Activated CD4-positive, CD25-positive, alpha-beta regulatory T cell (primary cell): ENCODE results near the gene LUM.
"Not testable (repeated sequence)": the region's sequence is repeated elsewhere in the genome, so short reads cannot be mapped to it uniquely, and the experiment has no call there.

Source experiments
- DNase-seq, 4 experiments: peaks; one replicate each; lab custom pipeline; 2025; lab: John Stamatoyannopoulos, UW

Gene LUM

DNA sequence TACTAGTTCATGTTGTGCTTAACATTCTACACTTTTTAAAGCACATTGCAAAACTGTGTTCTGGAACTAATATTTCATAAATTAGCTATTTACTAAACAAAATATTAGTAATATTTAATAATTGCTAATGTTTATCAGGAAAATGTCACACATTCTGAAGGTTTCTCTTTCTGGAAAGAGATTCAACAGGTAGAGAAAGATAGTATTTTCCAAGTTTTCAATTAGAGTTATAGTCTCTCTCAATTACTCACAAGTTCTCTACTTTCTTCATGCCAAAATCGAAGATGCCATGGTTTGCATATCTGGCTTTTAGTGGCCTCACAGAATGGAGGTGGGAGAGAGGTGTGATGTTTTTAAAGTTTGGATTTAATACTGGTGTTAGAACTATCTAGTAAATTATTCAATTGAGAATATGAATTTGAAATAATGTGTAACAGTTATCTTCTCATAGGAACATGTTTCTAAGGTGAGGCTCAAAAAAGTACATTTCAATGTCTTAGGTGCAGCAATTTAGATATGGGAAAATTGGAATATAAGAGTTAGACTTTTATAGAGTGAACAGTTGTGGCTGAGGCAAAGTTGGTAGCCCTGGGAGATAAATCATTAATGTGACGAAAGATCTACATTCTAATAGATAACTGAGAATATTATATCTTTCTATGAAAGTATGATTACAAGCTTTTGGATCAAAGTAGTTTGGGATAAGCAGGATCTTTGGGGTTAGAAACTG, 1.5 kb downstream of the LUM start:
- no peak for DNase-seq

- peak in 2 of 4 experiments; percentile 2 to 4 for DNase-seq
Observed at GRCh38 chr12:91109148-91109564, 2.1 kb downstream of the LUM start.

DNA sequence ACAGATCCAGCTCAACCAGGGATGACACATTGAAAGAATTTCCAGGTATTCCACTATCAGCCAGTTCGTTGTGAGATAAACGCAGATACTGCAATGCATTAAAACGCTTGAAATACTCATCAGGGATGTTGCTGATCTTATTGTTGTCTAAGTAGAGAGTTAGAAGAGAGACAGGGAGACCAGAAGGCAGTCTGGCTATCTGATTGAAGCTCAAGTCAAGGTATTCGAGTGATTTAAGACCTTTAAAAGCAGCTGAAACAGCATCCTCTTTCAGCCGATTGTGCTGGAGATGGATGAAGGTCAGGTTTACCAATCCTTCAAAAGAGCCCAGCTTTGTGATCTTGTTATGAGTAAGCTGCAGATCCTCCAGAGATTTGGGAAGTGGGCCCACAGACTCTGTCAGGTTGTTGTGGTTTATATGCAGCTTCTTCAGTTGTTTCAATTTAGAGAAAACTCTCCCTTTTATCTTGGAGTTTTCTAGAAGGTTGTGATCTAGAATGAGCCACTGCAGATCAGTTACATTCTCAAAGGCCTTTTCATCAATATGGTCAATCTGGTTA, 3.0 kb downstream of the LUM start:
- DNase-seq, result no peak

DNA sequence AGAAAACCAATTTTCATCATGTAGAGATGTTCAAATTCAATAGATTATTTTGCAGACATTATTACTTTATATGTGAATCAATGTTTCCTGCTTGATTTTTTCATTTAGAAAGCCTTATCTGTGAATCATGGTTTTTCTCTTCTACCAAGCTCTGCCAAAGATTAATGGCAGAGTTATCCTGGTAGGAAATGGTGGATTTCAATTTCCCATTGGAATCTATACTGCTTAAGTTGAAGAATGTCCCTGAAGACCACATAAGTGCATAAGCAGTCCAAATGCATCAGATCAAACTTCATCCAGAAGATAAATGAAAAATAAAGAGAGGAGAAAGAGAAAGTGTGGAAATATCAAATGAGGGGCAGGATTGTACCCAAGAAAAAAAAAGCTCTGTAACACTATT, 5.0 kb downstream of the LUM start:
- DNase-seq, result no peak

- DNase-seq, result no peak
Observed at GRCh38 chr12:91105807-91106206, 5.5 kb downstream of the LUM start.

DNA sequence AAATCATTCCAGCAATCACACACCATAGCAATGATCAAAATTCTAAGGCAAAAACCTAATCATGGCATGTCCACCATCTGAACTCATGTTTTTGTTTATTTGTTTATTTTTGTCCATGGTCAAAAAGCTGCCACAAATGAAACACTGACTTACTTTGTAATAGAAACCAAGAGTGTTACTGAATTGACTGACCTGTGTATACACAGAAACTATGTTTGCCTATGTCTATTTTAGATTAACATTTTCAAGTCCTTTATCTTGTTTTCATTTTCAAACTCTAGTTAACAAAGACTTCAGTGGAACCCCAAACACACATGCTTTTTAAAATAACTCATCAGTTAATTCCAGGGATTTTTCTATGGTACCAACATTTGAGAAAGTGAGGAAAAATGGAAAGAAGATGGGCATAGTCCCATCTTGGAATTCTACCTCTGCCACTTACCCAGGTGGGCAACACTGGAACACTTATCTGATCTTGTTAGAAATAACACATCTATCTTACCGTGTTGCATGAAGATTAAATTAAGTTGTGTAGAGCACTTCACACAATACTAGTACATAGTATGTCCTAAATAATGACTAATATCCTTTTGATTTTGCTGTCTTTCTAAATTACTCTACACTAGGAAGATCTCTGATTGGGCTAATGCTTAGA, 6.4 kb downstream of the LUM start:
- DNase-seq, result no peak

GRCh38 chr12:91103624-91104023, 7.7 kb downstream of the LUM start:
- DNase-seq, result no peak

GRCh38 chr12:91103101-91103500, 8.2 kb downstream of the LUM start:
- no peak for DNase-seq

DNA sequence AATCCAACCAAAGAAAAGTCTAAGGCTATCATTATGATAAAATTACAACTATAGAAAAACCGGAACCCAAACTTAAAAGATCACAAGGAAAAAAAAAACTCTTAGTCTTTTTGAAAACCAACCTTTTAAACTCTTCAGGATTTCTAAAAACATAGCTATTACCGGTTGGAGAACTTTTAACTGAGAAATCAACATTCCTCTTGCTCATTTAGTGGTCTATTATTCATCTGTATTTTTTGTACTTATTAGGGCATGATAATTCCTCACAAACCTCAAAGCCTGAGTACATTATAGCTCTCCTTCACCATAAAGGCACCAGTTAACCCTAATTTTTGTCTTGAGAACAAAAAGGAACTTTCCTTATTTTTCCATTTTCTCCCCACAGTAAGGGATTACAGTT, 10.4 kb downstream of the LUM start:
- DNase-seq, result no peak

- DNase-seq, result no peak
Observed at GRCh38 chr12:91099836-91100235, 11.5 kb downstream of the LUM start.

- DNase-seq, result no peak
Observed at GRCh38 chr12:91099341-91099740, 12.0 kb downstream of the LUM start.

GRCh38 chr12:91098941-91099340, 12.4 kb downstream of the LUM start:
- DNase-seq, result no peak

DNA sequence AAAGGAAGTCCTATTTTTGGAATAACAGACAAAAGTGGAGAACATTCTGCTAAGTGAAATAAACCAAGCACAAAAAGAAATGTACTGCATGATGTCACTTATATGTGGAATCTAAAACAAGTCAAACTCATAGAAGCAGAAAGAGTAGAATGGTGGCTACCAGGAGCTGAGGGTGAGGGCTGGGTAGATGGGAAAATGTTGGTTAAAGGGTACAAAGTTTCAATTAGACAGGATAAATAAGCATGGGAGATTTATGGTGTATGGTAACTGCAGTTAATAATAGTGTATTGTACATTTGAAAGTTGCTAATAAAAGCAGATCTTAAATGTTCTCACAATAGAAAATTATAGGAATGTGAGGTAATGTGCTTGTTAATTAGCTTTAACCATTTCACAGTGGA, 12.8 kb downstream of the LUM start:
- DNase-seq, result no peak

- no peak for DNase-seq
Observed at GRCh38 chr12:91094957-91095356, 16.3 kb downstream of the LUM start.

DNA sequence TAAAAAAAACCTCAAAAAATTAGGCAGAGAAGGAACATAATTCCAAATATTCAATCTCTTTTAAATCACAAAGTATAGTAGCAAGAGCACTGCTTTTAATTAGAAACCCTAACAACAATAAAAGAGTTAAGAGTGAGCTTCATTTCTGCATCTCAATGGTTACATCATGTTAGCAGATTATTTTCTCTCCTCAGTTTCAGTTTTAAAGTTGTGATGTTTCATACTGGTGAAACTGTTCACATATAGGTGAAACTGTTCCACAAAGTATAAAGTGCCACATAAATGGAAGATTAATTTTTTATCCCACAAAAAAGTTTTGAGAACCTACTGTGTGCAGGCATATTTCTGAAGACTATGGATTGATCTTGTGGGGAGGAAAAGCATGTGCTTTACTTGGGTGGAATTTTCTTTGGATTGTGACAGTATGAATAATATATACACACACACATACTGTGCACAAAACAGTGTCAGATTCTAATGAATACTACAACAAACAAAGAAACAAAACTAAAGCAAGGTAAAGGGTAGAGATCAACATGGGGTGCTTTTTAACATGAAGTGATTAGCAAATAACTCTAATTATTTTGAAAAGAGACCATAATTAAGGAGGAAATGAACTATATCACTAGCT, 17.1 kb downstream of the LUM start:
- DNase-seq, result no peak

- DNase-seq, result no peak
Observed at GRCh38 chr12:91093341-91093740, 18.0 kb downstream of the LUM start.

DNA sequence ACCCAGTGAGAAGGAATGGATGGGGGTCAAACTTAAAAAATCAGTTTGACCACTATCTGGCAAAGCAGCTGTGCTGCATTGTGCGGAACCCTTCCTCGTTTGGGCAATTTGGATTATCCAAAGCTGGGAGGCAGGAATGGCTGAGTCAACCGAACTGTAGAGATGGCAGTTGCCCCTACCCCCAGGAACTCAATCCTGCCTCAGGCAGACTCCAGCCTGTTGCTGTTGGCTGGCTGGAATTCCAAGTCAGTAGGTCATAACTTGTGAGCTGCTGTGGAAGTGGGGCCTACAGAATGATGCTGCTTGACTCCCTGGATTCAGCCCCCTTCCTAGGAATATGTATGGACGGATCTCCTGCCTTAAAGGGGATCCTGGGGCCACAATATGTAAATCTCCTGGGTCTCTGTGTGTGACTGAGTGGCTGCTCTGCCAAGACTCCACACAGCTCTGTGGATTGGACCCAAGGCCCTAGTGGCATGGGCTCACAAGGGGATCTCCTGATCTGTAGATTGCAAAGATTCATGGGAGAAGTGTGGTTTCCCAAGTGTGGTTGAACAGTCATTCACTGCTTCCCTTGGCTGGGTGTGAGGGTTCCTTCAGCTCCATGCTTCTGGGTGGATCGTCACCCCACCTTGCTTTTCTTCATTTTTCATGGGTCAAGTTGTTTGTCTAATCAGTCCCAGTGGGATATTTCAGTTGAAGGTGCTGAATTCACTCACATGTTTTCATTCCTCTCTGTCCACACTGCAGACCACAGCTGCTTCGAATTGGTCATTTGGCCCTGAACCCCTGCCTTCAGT, 19.2 kb downstream of the LUM start:
- no peak for DNase-seq

DNA sequence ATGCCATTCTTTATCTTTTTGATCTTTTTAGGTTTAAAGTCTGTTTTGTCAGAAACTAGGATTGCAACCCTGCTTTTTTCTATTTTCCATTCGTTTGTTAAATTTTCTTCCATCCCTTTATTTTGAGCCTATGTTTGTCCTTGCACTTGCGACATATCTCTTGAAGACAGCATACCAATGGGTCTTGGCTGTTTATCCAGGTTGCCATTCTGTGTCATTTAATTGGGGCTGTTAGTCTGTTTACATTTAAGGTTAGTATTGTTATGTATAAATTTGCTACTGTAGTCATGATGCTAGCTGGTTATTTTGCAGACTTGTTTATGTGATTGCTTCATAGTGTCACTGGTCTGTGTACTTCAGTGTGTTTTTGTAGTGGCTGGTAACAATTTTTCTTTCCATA, 21.3 kb downstream of the LUM start:
- not testable (repeated sequence) for DNase-seq

DNA sequence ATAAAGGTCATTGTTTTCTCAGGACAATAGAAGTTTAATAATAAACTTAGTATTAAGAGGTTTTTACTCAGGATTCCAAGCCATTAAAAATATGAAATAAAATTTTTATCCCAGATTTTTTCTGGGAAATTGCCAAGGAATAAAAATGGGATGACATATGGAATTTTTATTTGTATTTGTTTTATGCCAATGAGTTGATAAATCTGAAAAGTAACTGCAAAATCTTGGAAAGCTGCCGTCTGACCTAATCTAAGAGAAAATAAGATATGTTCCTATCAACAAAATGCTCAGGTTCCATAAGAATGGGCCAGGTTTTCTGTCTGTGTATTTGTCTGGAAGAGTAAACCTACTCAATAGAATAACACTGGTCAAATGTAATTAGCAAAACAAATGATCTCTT, 31.3 kb downstream of the LUM start:
- DNase-seq, result no peak

GRCh38 chr12:91078501-91078900, 32.8 kb downstream of the LUM start:
- DNase-seq, result no peak

DNA sequence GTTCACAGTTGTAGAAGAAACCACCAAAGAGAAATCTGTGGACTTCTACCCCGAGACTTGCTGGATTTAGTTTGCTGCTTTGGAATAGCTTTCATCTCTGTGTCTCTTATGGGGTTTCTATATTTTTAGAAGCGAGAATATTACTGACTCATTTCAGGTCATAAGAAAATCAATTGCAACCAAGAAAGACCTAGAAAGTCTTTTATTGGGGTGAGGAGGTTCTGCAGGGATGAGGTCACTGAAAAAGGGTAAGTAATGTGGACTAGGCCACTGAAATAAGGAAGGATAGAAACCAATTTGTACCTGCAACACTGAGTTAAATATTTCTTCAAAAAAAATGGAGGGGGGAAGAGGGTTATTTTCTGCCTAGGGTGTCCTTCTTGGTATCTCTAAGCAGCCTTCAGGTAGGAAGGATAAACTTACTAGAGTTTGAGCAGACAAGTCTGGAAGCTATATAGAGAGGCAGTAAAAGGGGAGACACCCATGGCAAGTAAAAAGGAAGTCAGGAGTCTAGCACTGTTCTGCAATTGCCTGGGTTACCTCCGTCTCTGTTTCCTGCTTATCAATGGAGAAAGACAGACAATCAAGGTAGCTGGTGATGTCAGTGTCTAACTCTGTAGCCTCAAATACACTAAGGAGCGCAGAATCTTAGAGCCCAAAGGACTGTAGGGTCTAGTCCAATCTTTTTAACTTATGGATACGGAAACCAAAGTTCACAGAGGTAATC, 33.9 kb downstream of the LUM start:
- DNase-seq, result no peak

- no peak for DNase-seq
Observed at GRCh38 chr12:91074851-91075250, 36.4 kb downstream of the LUM start.
